Measurements from ENCODE around the gene NBEA. TPM values are rescaled to one million over a fixed set of nuclear protein-coding genes. Genes with fewer than 3 reads are reported as not detected.

NBEA gene
- total RNA-seq, 1 donor from 2014 or later: 251 TPM

- DNase-seq: no peak
Measured at GRCh38 chr13:35514061-35514477, 572.0 kb downstream of the NBEA start.

- no peak for DNase-seq
Measured at GRCh38 chr13:35514801-35515502, 572.9 kb downstream of the NBEA start.

- no peak for DNase-seq
Measured at GRCh38 chr13:35518337-35518946, 576.4 kb downstream of the NBEA start.

- DNase-seq: no peak
Measured at GRCh38 chr13:35524171-35524570, 582.1 kb downstream of the NBEA start.

- DNase-seq: no peak
Measured at GRCh38 chr13:35526577-35526976, 584.5 kb downstream of the NBEA start.

GRCh38 chr13:35527451-35527850 is 585.4 kb downstream of the NBEA start:
- no peak for DNase-seq

- DNase-seq: no peak
Measured at GRCh38 chr13:35530147-35530546, 588.1 kb downstream of the NBEA start.

GRCh38 chr13:35530581-35530980 is 588.5 kb downstream of the NBEA start:
- DNase-seq: no peak

- no peak for DNase-seq
Measured at GRCh38 chr13:35531526-35531925, 589.5 kb downstream of the NBEA start.

- DNase-seq: no peak
Measured at GRCh38 chr13:35534343-35534742, 592.3 kb downstream of the NBEA start.

- no peak for DNase-seq
Measured at GRCh38 chr13:35548790-35549189, 606.7 kb downstream of the NBEA start.

- no peak for DNase-seq
Measured at GRCh38 chr13:35549481-35549880, 607.4 kb downstream of the NBEA start.

GRCh38 chr13:35552172-35552844 is 610.2 kb downstream of the NBEA start:
- DNase-seq: no peak

GRCh38 chr13:35554972-35555623 is 613.0 kb downstream of the NBEA start:
- DNase-seq: no peak

GRCh38 chr13:35557475-35557874 is 615.4 kb downstream of the NBEA start:
- DNase-seq: no peak

- DNase-seq: no peak
Measured at GRCh38 chr13:35561540-35561939, 619.5 kb downstream of the NBEA start.

GRCh38 chr13:35565273-35565672 is 623.2 kb downstream of the NBEA start:
- DNase-seq: no peak

- no peak for DNase-seq
Measured at GRCh38 chr13:35566340-35566739, 624.3 kb downstream of the NBEA start.

GRCh38 chr13:35567406-35567980 is 625.4 kb downstream of the NBEA start:
- no peak for DNase-seq

GRCh38 chr13:35573639-35574038 is 631.6 kb downstream of the NBEA start:
- no peak for DNase-seq

- DNase-seq: no peak
Measured at GRCh38 chr13:35592457-35592856, 650.4 kb downstream of the NBEA start.

GRCh38 chr13:35593651-35594050 is 651.6 kb downstream of the NBEA start:
- no peak for DNase-seq

GRCh38 chr13:35594096-35594495 is 652.0 kb downstream of the NBEA start:
- DNase-seq: no peak

Data from occipital lobe (tissue), 2 donors.